ENCODE results near the gene CNDP2.
A peak's percentile ranks its signal among the peaks of the same experiment; 100 is the strongest.

CNDP2 gene

GRCh38 chr18:74493689-74494088 is 2.5 kb upstream of the CNDP2 start:
- no peak overlapping the region for H3K4me3 ChIP-seq (ENCODE audit: low read length)
- DNase-seq (ENCODE audit: low read depth): peak; percentile 60
- TF ChIP-seq CTCF (conservative IDR thresholded peaks at IDR 0.05; ENCODE audit: low read length): peak; percentile 56

- no peak for TF ChIP-seq CTCF (conservative IDR thresholded peaks at IDR 0.05; ENCODE audit: low read length)
- DNase-seq (ENCODE audit: low read depth): no peak
- no peak overlapping the region for H3K4me3 ChIP-seq (ENCODE audit: low read length)
Measured at GRCh38 chr18:74494514-74494913, 1.6 kb upstream of the CNDP2 start.

- peak; percentile 57 for DNase-seq (ENCODE audit: low read depth)
- peak overlapping the region; percentile 86 for H3K4me3 ChIP-seq (ENCODE audit: low read length)
- peak; percentile 28 for TF ChIP-seq CTCF (conservative IDR thresholded peaks at IDR 0.05; ENCODE audit: low read length)
Measured at GRCh38 chr18:74496508-74497323, 553 bp downstream of the CNDP2 start.

GRCh38 chr18:74497324-74497676 is 1.1 kb downstream of the CNDP2 start:
- no peak for TF ChIP-seq CTCF (conservative IDR thresholded peaks at IDR 0.05; ENCODE audit: low read length)
- peak overlapping the region; percentile 86 for H3K4me3 ChIP-seq (ENCODE audit: low read length)
- no peak for DNase-seq (ENCODE audit: low read depth)

GRCh38 chr18:74497778-74498177 is 1.6 kb downstream of the CNDP2 start:
- no peak overlapping the region; the same call in 1 of the 2 replicates for H3K4me3 ChIP-seq (ENCODE audit: low read length)
- no peak for TF ChIP-seq CTCF (conservative IDR thresholded peaks at IDR 0.05; ENCODE audit: low read length)
- DNase-seq (ENCODE audit: low read depth): peak; percentile 33

GRCh38 chr18:74498712-74499627 is 2.8 kb downstream of the CNDP2 start:
- H3K4me3 ChIP-seq (ENCODE audit: low read length): peak overlapping the region; percentile 45
- DNase-seq (ENCODE audit: low read depth): peak; percentile 20
- no peak for TF ChIP-seq CTCF (conservative IDR thresholded peaks at IDR 0.05; ENCODE audit: low read length)

All from AG10803 (cell line).